Body of pancreas (tissue), 4 donors: ENCODE results near the gene WDR5. TPM values are rescaled to one million over a fixed set of nuclear protein-coding genes. Genes with fewer than 3 reads are reported as not detected.

Experiments
- ATAC-seq: fragments of 150-250 bp; one replicate; pipeline ENCODE4 v1.9.1; 2016
- DNase-seq, 4 donors: peaks; one replicate each; pipeline ENCODE4 v3.0.0-alpha.2; 2019
- H3K27ac ChIP-seq, 4 donors: fragments of 200-600 bp; sonication (generic); 1 replicate in 3 of 4; 2 replicates in 1 of 4; pipeline versions ENCODE4 v1.5.1 to v1.6.1; 2016 to 2019; ENCODE audit warnings: mild to moderate bottlenecking in 1 of 4, mixed read lengths in 1 of 4, moderate library complexity in 1 of 4
- H3K27me3 ChIP-seq, 2 donors: fragments of 200-600 bp; sonication (generic); one replicate each; pipeline ENCODE4 v1.6.0; 2016; ENCODE audit warnings: mild to moderate bottlenecking in 1 of 2
- H3K36me3 ChIP-seq, 2 donors: fragments of 200-600 bp; sonication (generic); replicated peaks in 1 of 2; 2 replicates each; pipeline ENCODE4 v1.5.1; 2016; ENCODE audit warnings: low read depth in 2 of 2; ENCODE audit not compliant: insufficient read depth in 1 of 2
- H3K4me1 ChIP-seq: fragments of 200-600 bp; sonication (generic); one replicate; pipeline ENCODE4 v1.6.0; 2016
- H3K4me3 ChIP-seq, 2 donors: fragments of 200-600 bp; sonication (generic); 1 replicate in 1 of 2; 2 replicates in 1 of 2; pipeline ENCODE4 v1.5.1; 2016 to 2019
- H3K9me3 ChIP-seq, 3 donors: fragments of 200-600 bp; sonication (generic); 1 replicate in 2 of 3; 2 replicates in 1 of 3; pipeline ENCODE4 v1.5.1; 2016
- CTCF ChIP-seq, 7 experiments: fragments of 450-650 bp in 4 of 7; fragments of 200-600 bp in 3 of 7; sonication (generic) in 3 of 7; IDR thresholded peaks; one replicate each; pipeline ENCODE4 v1.5.1; 2016 to 2019; ENCODE audit warnings: antibody characterized with exemption in 7 of 7
- POLR2A ChIP-seq, 3 donors: fragments of 450-650 bp; IDR thresholded peaks; one replicate each; pipeline ENCODE4 v1.6.1; 2016; ENCODE audit warnings: antibody characterized with exemption in 3 of 3, mild to moderate bottlenecking in 2 of 3
- WGBS, 2 donors: methylation state at CpG; one replicate each; pipeline ENCODE4 v1.1.5; 2017; 5-methylcytosine and 5-hydroxymethylcytosine counted together
- intact Hi-C: fragments of 100-400 bp; cut with DNase I; formaldehyde crosslinking; loops from one replicate; pipeline ENCODE4 v1.15.1; 2023
- total RNA-seq, 2 donors: library from RNA; depleted of rRNA; stranded (reverse); fragments of >200 nt; gene quantifications; one replicate each; pipeline ENCODE4 v1.1.0, GENCODE V29; 2016

The WDR5 gene
- total RNA-seq, 2 donors from 2014 or later = 12.5 to 19.1 TPM

GRCh38 chr9:134170532-134171315, 34.8 kb downstream of the WDR5 start:
- no peaks in the 10 kb centered on the region for H3K9me3 ChIP-seq
- TF ChIP-seq CTCF (IDR thresholded peaks at IDR 0.05) = no peak
- no peak for TF ChIP-seq POLR2A (IDR thresholded peaks at IDR 0.05)
- ATAC-seq (no peak), DNase-seq (no peak)
- no peaks in the 10 kb centered on the region for H3K36me3 ChIP-seq
- no peak overlapping the region for H3K4me3 ChIP-seq
- no peak overlapping the region for H3K27ac ChIP-seq
- H3K27me3 ChIP-seq = no peaks in the 10 kb centered on the region
- intact Hi-C loops = loop anchor here (10.0 kb wide), 1 partner anchor 564 kb away; no protein-coding TSS in a partner anchor
- 24 to 33% methylated on average over 3 to 17 of the region's 17 CpGs for WGBS, 2 donors
- H3K4me1 ChIP-seq = peaks cover 14% of the 10 kb centered on the region

DNA sequence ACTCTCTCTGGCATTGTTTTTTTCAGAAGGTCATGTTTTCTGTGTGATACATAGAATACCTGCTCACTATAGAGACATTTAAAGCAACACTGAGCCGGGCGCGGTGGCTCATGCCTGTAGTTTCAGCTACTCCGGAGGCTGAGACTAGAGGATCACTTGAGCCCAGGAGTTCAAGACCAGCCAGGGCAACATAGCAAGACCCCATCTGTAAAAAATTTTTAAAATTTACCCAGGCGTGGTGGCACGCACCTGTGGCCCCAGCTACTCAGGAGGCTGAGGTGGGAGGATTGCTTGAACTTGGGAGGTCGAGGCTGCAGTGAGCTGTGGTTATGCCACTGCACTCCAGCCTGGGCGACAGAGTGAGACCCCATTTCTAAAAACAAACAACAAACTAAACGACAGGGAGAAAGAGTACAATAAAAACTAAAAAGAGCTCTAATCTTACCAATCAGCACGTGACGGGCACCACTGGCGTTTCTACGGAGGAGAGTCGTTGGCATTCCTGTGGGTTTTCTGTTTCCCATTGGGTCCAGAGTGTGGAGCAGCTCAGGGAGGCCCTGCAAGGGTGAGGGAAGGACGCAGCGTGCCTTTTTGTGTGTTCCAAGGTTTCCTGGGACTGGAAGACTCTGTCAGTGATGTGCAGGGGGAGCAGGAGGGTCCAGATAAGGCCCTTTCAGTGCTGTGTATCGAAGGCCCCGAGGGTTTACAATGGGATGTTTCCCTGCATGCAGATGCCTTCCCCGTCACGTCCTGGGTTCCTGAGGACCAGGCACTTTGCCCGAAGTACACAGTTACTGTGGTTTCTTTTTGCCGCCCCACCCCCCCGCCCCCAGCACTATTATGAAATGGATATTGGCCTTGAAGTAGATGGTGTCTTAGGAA, 35.7 kb downstream of the WDR5 start:
- no peak for DNase-seq
- intact Hi-C loops = loop anchor here (2.0 to 10.0 kb wide), 2 partner anchors 269 to 563 kb away; no protein-coding TSS in a partner anchor
- H3K27ac ChIP-seq = no peak overlapping the region

GRCh38 chr9:134172198-134173126, 36.6 kb downstream of the WDR5 start:
- H3K4me1 ChIP-seq = peaks cover 15% of the 10 kb centered on the region
- no peaks in the 10 kb centered on the region for H3K9me3 ChIP-seq
- H3K27me3 ChIP-seq = no peaks in the 10 kb centered on the region
- intact Hi-C loops = loop anchor here (2.0 to 10.0 kb wide), 2 partner anchors 268 to 562 kb away; no protein-coding TSS in a partner anchor
- 68 to 76% methylated on average over 21 to 31 of the region's 31 CpGs for WGBS, 2 donors
- H3K36me3 ChIP-seq = no peaks in the 10 kb centered on the region
- DNase-seq = no peak
- no peak for TF ChIP-seq POLR2A (IDR thresholded peaks at IDR 0.05)
- no peak for TF ChIP-seq CTCF (IDR thresholded peaks at IDR 0.05)
- no peak for ATAC-seq
- H3K4me3 ChIP-seq = no peak overlapping the region
- no peak overlapping the region for H3K27ac ChIP-seq

More for the DNA sequence above, 35.7 kb downstream of the WDR5 start:
- TF ChIP-seq POLR2A (IDR thresholded peaks at IDR 0.05) = no peak
- TF ChIP-seq CTCF (IDR thresholded peaks at IDR 0.05) = no peak
- peaks cover 15% of the 10 kb centered on the region for H3K4me1 ChIP-seq
- no peak overlapping the region for H3K4me3 ChIP-seq
- 48 to 52% methylated on average over 22 to 23 of the region's 23 CpGs for WGBS, 2 donors
- no peaks in the 10 kb centered on the region for H3K27me3 ChIP-seq
- no peaks in the 10 kb centered on the region for H3K9me3 ChIP-seq
- ATAC-seq = no peak
- no peaks in the 10 kb centered on the region for H3K36me3 ChIP-seq
